Mammary epithelial cell (primary cell): ENCODE measurements around the gene LOXL3.

Experiments used
- EZH2 ChIP-seq: IDR thresholded peaks from 2 replicates; pipeline ENCODE4 v1.6.1; 2012; ENCODE audit warnings: low read length, inconsistent platforms, borderline replicate concordance
- TF ChIP-seq, protein P1 (sequence below), 2 donors: IDR thresholded peaks in 1 of 2; conservative IDR thresholded peaks in 1 of 2; 2 replicates each; pipeline ENCODE4 v1.5.1; 2011 to 2012; ENCODE audit warnings: inconsistent platforms in 2 of 2, low read length in 2 of 2, mild to moderate bottlenecking in 2 of 2, control low read depth in 1 of 2, low read depth in 1 of 2; ENCODE audit not compliant: insufficient read depth in 1 of 2; ENCODE audit errors: extremely low read depth in 1 of 2

DNA sequence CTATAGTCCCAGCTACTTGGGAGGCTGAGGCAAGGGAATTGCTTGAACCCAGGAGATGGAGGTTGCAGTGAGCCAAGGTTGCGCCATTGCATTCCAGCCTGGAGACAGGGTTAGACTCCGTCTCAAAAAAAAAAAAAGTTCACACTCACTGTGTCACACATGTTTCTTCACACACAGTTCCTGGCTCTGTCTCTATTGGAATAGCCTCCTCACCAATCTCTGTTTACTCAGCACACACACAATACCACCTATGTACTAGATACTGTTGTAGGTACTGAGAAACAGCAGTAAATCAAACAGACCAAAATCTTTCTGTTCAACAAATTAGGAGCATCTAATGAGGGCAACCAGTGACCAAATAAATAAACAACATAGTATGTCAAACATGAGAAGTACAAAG, 67.6 kb downstream of the LOXL3 start:
- TF ChIP-seq, protein P1, sequence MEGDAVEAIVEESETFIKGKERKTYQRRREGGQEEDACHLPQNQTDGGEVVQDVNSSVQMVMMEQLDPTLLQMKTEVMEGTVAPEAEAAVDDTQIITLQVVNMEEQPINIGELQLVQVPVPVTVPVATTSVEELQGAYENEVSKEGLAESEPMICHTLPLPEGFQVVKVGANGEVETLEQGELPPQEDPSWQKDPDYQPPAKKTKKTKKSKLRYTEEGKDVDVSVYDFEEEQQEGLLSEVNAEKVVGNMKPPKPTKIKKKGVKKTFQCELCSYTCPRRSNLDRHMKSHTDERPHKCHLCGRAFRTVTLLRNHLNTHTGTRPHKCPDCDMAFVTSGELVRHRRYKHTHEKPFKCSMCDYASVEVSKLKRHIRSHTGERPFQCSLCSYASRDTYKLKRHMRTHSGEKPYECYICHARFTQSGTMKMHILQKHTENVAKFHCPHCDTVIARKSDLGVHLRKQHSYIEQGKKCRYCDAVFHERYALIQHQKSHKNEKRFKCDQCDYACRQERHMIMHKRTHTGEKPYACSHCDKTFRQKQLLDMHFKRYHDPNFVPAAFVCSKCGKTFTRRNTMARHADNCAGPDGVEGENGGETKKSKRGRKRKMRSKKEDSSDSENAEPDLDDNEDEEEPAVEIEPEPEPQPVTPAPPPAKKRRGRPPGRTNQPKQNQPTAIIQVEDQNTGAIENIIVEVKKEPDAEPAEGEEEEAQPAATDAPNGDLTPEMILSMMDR (conservative IDR thresholded peaks at IDR 0.05 in 1 of 2, IDR thresholded peaks at IDR 0.05 in 1 of 2; ENCODE audit: extremely low read depth in 1 of 2, insufficient read depth in 1 of 2, low read depth in 1 of 2, low read length in 2 of 2), result no peak
- no peak for TF ChIP-seq EZH2
